HL-60/S4 treated with phorbol 12-myristate 13-acetate at 8.2 ng/mL for 4 days and 3 days (cell line): ENCODE data around the gene LMOD1.
"Not testable (repeated sequence)": the region's sequence is repeated elsewhere in the genome, so short reads cannot be mapped to it uniquely, and the experiment has no call there.

ENCODE experiments used
- in situ Hi-C: fragments of 300-500 bp; cut with MboI; formaldehyde crosslinking; loops from 2 replicates; pipeline ENCODE4 v1.15.0; 2022; ENCODE audit warnings: low sequenced_read_pairs

Gene LMOD1

DNA sequence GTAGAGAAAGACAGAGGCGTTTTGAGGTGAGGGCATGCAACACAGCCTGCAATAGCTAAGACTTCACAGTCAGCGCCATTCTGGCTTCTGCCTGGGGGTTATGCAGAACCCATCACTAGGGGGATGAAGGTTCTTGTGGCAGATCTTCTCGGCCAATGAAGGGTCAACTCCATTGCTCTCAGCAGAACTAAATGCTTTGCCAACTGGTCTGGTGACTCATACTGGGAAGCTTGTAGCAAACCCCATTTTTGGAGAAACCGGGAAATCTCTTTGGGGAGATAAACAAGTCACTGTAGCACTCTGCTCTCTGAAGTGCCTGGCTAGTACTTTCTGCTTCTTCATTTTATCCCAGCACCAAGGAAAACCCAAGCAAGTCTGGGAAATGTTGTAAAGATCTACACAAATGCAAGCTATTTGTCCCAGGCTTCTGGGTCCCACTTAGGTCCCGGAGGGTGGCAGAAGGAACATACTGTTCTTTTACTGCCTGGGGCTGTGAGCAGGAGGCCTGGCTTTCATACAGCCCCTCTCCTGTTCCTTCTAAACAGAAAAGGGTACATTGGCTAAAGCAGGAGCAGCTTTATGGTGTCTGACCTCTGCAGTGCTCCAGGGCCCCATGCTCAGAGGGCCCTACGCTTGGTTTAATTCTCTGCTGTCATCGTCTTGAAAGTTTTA, 28.9 kb downstream of the LMOD1 start:
- in situ Hi-C loops = no loop called here

- in situ Hi-C loops = no loop called here
Observed at GRCh38 chr1:201916649-201917249, 29.6 kb downstream of the LMOD1 start.

GRCh38 chr1:201914456-201915235, 31.7 kb downstream of the LMOD1 start:
- in situ Hi-C loops = no loop called here

DNA sequence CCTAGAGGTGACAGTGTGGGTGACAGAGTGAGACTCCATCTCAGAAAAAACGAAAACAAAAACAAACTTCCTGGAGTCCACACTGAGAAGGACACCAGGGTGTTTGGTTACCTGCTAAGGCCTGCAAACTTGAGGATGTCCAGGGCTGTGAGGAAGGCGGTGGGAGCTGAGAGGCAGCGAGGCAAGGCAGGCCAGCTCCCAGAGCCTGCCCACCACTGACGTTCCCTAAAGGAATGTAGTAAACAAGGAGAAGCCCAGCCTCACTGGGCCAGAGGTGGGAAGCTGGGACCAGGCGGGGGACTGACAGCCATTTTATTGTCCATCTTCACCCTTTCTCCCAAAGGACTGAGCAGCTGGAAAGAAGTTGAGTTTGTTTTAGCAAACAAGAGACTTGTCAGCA, 33.5 kb downstream of the LMOD1 start:
- in situ Hi-C loops = no loop called here

DNA sequence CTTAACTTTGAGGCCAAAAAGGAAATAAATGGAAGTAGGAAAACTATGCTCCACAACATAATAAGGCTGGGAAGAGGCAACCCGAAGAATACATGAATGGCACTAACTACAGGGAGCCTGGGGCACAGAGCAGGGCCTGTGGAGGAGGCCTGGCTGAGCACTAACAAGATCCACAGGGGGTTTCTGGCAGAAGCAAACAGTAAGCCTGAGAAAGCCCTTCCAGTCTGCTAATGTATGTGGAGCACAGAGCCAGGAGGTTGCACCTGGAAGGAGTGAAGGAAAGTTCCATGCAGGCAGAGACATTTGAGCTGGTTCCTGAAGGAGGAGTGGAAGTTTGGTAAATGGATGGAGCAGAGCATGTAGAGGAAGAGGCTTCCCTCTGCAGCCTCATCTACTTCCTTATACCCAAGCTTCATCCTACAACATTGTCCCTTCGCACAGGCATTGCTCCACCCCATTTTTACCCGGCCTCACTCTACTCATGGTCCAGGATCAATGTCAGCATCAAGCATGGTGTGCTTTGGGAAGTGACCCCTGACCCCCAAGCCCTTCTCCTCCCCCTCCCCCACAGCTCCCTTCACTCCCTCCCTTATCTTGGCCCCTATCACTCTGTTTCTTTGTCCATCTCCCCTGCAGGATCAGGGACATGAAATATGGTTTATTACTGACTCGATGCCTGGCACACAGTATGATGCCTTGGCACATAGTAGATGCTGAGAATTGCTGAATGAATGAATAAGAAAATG, 34.3 kb downstream of the LMOD1 start:
- in situ Hi-C loops = no loop called here

DNA sequence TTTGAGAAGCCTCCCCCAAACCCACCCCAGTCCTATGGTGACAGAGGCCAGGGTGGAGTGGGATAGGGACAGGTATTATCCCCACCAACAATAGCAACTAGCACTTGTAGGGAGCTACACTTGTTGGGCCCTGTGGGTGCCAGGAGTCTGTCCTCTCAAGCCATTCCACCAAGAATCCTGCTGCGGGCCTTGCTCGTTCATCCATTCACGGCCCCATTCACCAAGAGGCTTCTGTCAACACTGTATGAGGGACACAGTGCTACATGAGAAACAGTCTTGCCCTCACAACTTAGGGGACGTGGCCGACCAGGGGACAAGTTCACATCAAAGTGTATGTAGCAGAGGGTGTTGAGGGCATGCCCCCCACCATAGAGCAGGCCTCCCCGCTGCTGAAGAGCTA, 38.7 kb downstream of the LMOD1 start:
- in situ Hi-C loops = no loop called here

GRCh38 chr1:201906336-201906735, 40.0 kb downstream of the LMOD1 start:
- in situ Hi-C loops = no loop called here

DNA sequence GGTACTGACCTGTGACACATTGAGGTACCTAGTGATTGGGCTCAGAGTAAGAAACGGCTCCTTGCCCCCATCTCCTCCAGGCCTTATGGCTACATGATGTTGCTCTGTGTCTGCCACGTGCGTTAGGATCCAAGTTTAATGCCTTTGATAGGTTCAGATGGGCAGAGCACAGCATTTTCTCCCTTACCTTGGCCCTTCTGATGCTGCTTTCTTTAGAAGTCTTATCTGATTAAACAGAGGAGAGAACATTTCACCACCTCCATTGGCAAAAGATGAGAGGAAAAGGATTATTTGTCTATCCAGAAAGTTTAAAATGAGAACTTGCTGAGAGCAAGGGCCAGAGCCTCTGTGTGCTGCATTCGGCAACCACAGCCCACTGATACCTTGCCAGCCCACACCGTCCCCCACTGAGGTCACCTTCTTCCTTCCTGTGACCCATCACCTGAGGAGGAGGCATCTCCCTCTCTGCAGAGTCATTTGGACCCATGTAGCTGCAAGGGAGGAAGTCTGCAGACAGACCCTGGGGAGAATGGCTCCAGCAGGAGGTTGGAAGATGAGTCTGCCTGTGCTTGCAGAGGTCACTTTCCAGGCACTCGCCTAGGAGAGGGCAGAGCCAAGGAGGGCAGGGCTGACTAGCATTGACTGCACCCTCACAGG, 41.0 kb downstream of the LMOD1 start:
- in situ Hi-C loops = no loop called here

DNA sequence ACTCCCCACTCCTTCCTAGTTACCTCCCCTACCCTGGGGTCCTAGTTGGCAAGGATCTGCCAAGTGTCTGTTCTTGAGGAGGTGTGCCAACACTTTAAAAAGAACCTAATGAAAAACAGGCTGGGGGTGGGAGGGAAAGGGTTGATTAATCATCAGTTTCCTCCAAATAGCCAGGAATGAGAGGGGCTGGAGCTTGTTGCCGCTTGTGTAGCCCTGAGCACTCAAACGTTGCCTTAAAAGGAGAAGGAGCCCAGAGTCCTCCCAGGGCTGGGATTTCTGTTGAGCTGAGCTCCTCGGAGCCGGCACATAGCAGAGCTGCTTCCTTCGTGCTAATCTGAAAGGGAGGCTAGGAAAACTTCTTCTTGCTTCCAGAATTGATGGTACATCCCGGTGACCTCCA, 41.8 kb downstream of the LMOD1 start:
- in situ Hi-C loops = no loop called here

DNA sequence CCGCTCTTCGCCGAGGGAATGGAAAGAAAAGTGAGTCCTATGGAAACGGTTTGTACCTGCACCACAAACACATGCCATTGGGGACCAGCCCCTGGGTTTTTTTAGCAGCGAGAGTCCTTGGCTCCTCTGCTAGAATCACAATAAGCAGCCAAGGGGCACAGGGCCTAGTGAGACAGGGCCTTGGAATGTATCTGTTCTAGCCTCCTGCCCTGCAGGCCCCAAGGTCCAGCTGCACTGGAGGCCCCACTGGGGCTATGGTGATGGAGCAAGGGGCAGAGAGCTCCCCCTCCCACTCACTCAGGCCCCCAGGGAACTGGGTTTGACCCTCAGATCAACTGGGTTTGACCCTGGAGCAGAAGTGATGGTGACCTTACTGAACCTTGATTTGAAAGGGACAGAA, 43.2 kb downstream of the LMOD1 start:
- in situ Hi-C loops = no loop called here

DNA sequence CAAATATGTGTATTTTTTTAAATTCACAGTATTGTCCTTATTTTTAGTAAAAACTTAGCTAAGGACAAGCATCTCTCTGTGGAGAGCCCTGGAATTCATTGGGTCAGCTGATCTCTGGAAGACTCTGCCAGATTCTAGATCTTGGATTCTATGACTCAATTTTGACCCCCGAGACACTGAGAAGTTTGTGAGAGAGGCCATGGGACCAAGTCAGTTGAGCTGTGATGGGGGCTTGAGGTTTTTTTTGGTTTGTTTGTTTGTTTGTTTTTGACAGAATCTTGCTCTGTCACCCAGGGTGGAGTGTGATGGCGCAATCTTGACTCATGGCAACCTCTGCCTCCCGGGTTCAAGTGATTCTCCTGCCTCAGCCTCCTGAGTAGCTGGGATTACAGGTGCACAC, 44.1 kb downstream of the LMOD1 start:
- in situ Hi-C loops = no loop called here

DNA sequence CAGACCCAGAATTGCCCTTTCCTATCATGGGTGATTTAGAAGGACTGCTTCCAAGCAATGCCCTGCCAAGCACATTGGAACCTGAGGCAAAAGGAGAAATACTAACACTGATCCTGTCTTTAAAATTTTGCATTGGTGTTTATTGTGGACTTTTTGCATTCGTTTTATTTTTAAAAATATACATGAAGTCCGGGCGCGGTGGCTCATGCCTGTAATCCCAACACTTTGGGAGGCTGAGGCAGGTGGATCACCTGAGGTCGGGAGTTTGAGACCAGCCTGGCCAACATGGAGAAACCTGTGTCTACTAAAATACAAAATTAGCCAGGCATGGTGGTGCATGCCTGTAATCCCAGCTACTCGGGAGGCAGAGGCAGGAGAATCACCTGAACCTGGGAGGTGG, 45.3 kb downstream of the LMOD1 start:
- in situ Hi-C loops = not testable (repeated sequence)

- in situ Hi-C loops = no loop called here
Observed at GRCh38 chr1:201900476-201900875, 45.9 kb downstream of the LMOD1 start.

DNA sequence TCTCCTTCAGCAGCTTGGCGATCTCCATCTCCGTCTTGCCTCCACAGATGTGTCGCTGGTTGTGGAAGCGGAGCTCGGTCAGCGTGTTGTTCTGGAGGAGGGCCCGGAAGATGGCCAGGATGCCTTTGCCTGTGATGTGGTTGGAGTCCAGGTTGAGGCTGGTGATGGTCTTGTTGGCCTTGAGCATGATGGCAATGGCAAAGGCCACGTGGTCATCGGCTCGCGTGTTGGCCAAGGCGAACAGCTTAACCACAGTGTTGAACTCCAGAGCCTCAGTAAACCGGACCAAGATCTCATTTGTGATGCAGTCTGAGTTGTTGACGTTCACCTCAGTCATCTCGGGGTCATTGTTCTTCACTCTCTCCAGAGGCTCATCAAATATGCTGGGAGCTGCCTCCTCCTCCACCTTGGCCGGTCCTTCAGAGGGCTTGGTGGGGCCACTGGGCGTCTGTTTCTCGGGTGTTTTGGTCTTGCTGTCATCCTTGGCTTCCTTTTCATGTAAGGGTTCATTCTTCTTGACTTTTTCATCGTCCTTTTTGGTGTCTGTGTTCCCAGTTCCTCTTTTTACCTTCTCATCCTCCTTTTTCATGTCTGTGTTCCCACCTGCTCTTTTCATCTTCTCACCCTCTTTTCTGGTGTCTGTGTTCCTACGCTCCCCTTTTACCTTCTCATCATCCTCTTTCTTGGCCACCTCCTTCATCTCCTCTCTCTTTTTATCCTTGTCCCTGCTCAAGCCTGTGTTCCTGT, 46.5 kb downstream of the LMOD1 start:
- in situ Hi-C loops = loop anchor here (25.0 kb wide), 1 partner anchor 212 kb away; the partner anchor contains the start of gene GPR37L1

- in situ Hi-C loops = loop anchor here (25.0 kb wide), 1 partner anchor 213 kb away; the partner anchor contains the start of gene GPR37L1
Observed at GRCh38 chr1:201898992-201899391, 47.4 kb downstream of the LMOD1 start.

DNA sequence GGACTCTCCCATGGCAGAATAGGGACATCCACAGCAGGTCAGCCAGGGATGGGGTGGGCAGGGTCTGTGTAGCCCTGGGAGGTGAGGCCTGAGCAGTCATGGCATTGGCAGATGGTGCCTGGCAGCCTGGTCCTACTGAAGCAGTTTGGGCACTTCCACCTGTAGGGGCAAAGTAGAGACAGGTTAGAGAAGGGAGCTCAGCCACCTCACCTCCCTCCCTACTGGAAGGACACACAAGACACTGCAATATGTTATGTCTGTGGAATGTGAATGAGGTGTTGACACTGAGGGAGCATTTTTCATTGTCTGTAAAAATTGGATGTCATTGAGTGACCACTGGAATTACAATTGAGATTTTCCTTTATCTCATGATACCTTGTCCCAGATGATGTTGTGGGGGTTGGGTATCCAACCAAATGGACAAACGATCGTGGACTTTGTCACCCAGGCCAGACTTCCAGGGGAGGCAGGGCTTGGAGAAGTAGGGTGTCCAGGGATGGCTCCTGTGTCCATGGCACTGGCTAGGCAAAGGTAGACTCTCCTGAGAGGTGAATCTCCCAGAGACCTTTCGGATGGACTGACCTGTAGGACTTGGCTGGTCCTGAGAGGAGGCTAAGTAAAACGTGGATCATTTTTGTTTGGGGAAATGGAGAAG, 48.0 kb downstream of the LMOD1 start:
- in situ Hi-C loops = loop anchor here (25.0 kb wide), 1 partner anchor 214 kb away; the partner anchor contains the start of gene GPR37L1

GRCh38 chr1:201896951-201897391, 49.4 kb downstream of the LMOD1 start:
- in situ Hi-C loops = loop anchor here (25.0 kb wide), 1 partner anchor 215 kb away; the partner anchor contains the start of gene GPR37L1

DNA sequence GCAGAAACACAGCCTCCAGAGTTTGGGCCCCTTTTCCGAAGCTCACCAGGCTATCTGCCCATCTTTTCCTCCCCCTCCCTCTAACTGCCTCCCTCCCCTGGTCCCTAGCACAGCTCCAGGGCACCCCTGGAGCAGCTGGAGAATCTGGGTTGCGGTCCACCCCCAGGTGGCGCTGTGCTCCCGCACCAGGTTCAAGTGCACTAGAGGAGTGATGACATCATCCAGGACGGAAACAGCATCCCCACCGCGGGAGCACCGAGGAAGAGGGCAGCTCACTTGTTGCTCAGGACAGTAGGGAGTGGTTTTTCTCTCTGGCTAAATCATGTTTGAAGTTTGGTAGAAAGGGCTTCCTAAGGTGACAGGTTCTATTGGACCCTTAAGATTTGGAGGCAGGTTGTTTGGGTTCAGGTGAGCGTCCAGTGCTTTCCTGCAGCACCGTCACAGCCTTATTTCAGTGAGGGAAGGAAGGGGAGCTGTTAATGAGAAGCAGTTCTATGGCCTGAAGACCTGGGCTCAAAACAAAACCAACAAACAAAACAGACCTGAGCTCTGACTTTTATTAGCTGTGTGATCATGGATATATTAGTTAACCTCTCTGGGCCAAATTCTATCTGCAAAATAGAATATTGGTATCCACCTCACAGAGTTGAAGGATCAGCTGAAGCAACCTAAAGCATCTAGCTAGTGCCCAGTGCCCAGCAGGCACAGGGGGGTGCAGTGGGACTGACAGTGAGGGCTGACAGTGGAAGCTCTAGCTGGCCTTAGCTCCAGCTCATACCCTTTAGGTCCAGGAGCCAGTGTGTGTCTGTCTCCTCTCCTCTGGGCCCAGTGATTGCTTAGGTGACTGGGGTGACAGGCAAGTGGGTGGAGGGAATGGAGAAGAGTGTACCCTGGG, 50.2 kb downstream of the LMOD1 start:
- in situ Hi-C loops = loop anchor here (25.0 kb wide), 1 partner anchor 216 kb away; the partner anchor contains the start of gene GPR37L1
